ENCODE results near the gene LPIN1. TPM values are rescaled to one million over a fixed set of nuclear protein-coding genes. Genes with fewer than 3 reads are reported as not detected.
"Not testable (repeated sequence)": the region's sequence is repeated elsewhere in the genome, so short reads cannot be mapped to it uniquely, and the experiment has no call there.

LPIN1 gene
- total RNA-seq, 1 experiment from 2014 or later: 38.5 TPM

DNA sequence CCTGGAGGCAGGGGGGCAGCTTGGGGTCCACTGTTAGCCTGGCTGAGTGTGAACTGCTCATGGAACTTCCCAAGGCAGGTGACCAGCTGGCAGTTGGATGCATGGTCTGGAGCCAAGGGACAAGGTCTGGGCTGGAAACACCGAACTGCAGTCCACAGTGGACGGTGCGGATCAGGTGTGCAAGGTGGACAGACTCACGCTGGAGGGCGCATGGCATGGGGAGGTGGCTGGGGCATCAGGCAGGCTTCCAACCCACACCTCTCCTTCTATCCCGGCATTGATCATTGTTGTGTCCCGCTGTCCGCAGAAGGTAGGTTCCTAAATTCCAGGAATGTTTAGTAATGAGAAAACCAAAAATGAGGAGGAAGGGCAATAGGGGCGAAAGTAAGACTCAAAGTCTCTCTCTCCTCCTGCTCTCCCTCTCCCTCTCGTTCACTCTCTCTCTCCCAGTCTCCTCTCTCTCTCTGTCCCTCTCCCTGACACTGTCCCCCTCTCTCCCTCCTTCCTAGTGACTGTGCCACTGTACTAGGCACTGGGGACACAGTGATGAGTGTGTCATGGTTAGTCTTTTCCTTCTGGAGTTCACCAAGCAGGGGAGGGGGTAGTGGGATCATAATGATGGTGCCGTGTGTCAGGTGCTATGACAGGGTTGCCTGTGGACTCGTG is 30.3 kb upstream of the LPIN1 start:
- no peak for DNase-seq (ENCODE audit: low read depth)

DNA sequence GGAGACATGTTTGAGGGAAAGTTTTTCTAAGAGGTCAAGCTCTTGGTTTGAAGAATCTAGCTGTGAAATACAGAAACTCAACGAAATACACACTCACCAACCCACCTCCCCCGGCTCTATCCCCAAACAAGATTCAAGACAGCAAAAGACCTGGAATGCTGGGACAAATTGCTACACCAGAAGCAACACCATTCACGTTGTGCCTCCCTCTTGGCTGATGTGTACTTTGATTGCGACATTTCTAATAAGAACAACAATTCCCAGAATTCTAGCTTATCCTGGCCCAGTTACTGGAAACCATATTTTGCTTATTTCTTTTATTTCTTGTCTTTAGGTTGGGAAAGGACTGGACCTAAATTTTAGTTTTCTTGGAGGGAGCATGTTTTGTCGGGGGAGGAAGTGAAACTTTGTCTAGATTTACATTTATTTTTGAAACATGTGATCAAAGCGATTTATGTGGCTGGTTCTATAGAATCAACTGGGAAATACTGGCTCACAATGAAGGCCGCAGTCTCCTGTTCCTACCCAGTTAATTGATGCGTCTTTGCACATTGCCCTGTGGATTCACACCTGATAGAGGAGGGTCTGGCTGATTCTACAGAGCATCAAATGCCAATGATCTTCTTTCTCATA is 29.6 kb upstream of the LPIN1 start:
- no peak for DNase-seq (ENCODE audit: low read depth)

DNA sequence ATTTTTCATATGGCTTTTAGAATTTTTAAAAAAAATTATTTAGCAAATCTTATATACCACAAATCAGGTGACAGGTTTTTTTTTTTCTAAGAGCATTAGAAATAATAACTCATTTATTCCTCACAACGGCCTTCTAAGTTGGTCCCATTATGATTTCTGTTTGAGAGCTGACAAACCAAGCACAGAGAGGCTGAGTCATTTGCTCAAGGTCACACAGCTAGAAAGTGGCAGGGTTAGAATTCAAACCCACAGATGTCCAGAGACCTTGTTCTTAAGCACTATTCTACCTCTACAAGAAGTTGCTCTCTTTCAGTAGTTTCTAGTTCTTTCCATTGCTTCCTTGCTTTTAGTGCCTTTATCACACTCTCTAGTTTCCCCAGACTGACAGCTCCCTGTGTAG is 28.8 kb upstream of the LPIN1 start:
- DNase-seq (ENCODE audit: low read depth): no peak

DNA sequence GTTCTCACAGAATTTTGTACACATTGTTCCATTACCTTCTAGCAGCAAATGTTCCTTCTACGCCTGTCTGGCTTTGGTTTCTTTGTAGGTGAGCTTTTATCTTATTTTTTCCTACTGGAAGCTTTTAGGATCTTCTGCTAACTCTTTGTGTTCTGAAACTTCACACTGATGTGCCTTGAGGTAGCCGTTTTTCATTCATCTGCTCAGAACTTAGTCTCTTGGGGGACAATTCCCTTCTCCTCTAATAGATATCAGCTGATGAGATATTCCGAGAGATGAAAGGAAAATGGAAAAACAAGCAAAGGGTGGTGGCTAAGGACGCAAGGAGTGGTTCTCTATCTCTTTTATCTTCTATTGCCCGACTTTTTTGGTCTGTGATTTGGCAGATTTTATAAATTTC is 27.8 kb upstream of the LPIN1 start:
- DNase-seq (ENCODE audit: low read depth): no peak

DNA sequence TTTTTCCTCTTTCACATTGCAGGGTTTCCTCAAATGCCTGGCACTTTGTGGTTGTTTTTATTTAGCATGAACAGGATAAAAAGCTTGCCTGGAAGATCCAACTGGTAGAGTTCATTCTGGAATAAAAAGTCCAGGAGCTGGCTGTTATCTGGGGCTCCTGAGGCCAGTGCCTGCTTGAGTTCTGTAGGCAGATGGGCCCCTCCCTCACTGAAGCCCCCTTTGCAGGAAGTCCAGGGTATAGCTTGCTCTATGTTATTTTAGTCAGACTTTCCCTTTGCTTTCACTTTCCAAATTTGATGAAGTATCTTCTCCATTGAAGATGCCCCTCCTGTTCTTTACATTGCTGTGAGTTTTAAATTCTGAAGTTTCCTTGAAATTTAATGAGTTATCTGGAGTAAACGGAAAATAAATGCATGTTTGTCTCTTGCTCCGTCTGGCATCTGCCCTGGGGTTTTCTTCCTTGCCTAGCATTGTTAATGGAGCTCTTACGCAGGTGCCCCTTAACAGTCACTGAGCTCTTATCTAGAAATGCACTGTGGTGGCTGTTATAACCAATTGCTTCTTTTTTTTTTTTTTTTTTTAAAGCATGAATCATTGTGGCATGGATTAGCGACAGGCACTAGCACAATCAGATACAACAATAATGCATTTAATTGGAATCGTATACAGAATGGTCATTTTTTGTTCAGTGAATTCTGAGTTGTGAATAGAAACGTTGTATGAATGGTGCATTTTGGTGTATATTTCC is 27.0 kb upstream of the LPIN1 start:
- peak; percentile 35 for DNase-seq (ENCODE audit: low read depth)

DNA sequence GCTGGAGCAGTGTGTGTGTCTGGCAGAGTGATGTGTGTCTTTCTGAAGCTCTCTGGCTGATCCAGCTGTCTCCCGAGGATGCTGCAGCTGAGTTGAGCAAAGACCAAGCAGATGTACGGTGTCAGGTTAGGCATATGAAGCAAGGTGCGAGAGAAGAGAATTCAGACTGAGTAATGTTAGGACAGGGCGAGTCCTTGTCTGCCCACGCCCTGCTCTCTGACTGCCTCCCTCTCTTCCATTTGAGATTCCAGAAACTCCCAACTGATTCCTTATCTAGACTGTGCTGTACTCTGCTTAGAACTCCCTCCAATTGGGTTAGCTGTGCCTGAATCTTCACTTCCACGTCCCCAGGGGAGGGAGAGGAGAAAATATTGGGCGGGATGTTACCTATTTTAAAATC is 25.7 kb upstream of the LPIN1 start:
- DNase-seq (ENCODE audit: low read depth): no peak

DNA sequence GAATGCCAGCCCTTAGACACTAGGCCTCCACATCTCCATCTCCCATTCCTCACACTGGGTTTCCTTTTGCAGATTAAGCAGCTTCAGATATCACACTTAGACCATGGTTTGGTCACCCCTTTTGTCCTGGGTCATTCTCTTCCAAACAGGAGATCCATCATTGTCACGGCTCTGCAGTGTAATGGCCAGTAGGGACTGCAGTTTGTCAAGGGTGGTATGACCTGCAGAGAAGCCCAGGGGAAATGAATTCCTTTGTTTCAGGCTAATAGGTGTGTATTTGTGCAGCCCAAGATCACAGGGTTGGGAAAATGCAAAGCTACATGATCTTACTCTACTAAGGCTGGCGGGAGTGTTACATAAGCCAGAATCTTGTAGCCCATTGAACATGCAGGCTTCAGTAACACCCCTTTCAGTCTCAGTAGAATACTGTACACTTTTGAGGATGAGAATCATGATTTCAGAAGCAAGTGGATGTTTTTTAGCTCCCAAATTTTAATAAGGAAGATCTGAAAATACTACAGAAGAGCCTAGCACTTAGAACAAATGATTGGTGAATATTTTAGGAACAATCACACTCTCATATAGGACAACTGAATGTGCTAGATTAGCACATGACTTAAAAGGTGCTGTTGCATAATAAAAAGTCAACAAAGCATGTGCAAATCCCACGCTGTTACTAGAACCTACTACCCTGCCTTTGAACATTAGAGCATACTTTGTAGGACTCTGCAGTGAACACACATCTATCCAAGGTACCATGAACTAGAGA is 24.0 kb upstream of the LPIN1 start:
- DNase-seq (ENCODE audit: low read depth): no peak

DNA sequence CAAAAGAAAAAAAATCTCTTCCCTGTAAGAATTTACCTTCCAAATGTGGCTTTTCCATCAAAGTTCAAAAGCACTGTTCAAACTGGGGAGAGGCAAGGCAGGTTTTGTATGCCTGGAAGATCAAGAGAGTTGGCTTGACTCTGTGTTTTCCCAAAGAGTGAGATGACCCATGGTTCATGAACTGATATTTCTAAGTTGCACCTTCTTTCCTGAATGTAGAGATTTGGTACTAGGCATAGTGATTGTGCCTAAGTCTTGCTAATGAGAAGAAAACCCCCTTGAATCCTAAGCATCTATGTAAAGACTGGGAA is 23.4 kb upstream of the LPIN1 start:
- no peak for DNase-seq (ENCODE audit: low read depth)

DNA sequence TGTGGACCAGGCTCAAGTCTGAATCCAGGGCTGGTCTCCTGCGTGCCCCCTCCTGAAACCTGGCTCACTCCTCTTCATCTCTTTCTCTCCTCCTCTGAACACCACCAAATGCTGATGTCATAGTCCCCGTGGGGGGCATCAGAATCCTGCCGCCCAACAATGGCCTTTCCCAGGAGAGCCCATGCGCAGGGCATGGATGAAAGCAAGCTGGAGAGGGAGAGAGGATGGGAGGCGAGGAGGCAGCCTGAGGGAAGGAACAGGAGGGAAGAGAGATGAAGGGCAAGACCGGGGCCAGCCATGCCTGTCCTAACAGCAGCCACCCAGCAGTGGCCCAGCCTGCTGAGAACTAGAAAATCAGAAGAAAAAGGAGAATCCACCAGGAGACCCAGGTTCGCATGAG is 22.3 kb upstream of the LPIN1 start:
- no peak for DNase-seq (ENCODE audit: low read depth)

DNA sequence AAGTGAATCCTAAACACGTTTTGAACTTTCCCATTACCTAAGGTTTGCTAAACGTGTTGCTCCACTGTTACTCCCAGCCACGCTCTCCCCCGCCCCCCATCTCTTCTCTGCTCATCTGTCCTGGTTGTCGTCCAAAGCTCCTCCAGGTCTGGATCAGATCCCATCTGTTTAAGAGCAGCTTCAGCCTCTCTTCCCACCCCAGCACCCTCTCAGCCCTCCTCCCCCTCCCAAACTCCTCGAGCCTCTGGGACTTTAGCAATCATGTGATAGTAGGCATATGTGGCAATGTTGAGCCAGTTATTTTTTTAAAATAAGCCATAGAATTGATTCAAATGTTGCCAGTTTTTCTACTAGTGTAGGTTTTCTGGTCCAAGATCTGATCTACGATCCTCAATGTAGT is 20.0 kb upstream of the LPIN1 start:
- no peak for DNase-seq (ENCODE audit: low read depth)

DNA sequence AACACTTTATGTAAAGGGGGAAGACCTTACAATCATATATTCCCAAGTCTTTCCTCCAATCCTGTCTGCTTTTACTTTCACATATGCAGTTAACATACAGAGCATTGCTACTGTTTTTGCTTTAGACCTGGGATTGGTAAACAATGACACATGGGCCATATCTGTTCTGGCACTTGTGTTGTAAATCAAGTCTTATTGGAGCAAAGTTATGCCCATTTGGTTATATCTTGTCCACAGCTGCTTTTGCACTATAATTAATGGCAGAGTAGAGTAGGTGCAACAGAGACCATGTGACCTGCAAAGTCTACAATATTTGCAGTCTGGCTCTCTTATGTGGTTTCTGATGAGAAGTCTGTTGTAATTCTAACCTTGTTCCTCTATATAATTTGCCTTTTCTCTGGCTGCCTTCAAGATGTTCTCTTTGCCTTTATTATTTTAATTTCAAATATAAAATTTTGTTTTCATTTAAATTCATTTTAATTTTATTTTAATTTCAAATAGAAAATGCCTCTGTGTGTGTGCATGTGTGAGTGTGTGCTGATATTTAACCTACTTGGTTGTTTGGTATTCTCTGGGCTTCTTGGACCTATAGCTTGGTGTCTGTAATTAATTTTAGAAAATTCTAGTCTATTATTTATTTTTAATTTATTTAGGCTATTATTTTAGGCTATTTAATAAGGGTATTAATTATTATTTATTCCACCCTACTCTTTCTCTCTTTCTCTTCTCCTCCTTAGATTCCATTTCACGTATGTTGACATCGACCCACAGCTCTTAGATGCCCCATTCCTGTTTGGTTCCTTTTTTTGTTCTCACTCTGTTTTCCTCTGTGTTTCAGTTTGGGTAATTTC is 16.8 kb upstream of the LPIN1 start:
- DNase-seq (ENCODE audit: low read depth): no peak

DNA sequence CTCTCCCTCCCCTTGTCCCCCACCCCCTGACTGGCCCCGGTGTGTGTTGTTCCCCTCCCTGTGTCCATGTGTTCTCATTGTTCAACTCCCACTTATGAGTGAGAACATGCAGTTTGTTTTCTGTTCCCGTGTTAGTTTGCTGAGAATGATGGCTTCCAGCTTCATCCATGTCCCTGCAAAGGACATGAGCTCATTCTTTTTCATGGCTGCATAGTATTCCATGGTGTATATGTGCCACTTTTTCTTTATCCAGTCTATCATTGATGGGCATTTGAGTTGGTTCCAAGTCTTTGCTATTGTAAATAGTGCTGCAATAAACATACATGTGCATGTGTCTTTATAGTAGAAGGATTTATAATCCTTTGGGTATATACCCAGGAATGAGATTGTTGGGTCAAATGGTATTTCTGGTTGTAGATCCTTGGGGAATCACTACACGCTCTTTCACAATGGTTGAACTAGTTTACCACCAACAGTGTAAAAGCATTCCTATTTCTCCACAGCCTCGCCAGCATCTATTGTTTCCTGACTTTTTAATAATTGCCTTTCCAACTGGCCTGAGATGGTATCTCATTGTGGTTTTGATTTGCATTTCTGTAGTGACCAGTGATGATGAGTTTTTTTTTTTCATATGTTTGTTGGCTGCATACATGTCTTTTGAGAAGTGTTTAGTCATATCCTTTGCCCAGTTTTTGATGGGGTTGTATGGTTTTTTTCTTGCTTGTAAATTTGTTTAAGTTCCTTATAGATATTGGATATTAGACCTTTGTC is 15.0 kb upstream of the LPIN1 start:
- peak; percentile 50 for DNase-seq (ENCODE audit: low read depth)

DNA sequence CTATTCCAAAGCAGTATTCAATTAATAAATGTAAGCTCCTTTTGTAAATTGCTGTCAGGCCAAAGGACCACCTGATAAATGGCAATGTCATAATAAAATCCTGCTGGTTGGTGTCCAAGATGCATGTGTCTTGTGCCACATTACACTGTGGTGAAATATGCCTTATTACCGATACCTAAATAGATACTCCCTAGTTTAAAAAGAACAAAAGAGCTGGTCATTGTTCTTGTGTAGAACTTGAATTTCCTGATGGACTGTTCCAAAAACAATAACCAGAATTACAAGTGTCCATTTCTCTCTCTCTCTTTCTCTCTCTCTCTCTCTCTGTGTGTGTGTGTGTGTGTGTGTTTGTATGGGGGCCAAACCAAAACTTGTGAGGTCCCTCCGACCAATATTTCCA is 13.8 kb upstream of the LPIN1 start:
- DNase-seq (ENCODE audit: low read depth): no peak

DNA sequence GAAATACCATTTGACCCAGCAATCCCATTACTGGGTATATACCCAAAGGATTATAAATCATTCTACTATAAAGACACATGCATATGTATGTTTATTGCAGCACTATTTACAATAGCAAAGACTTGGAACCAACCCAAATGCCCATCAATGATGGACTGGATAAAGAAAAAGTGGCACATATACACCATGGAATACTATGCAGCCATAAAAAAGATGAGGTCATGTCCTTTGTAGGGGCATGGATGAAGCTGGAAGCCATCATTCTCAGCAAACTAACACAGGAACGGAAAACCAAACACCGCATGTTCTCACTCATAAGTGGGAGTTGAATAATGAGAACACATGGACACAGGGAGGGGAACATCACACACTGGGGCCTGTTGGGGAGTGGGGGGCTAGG is 8.6 kb upstream of the LPIN1 start:
- not testable (repeated sequence) for DNase-seq (ENCODE audit: low read depth)

DNA sequence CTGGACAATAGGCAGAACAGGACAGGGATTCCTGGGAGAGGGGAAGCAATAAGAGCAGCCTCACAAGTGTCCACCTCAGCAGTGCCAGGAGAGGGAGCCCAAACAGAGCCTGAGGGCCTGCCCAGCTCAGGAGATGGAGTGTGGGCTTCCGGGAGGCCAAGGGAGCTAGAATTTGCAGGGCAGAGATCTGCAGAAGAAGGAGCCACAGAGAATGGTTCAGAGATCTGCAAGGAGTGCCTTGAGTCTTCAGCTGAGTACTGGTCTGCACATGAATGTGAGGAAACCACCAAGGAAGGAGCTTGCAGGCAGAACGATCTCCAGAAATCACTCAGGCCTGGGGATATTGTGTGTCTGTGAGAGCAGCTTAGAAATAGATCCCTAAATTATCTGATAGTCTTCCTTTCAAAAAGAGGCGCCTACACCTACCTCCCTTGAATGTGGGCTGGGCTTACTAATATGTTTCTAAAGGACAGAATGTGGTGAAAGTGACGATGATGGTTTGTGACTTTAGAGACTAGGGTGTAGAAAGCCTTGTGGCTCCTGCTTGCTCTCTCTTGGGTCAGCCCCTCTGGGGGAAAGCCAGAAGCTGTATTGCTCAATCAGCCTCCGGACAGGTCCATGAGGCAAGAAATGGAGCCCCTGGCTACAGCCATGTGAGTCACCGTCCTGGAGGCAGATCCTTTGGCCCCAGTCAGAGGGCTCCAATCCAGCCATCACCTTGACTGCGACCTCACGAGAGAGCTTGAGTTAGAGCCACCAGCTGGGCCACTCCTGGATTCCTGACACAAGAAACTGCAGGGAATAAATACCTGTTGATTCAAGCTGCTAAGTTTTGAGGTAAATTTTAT is 7.6 kb upstream of the LPIN1 start:
- peak; percentile 77 for DNase-seq (ENCODE audit: low read depth)

DNA sequence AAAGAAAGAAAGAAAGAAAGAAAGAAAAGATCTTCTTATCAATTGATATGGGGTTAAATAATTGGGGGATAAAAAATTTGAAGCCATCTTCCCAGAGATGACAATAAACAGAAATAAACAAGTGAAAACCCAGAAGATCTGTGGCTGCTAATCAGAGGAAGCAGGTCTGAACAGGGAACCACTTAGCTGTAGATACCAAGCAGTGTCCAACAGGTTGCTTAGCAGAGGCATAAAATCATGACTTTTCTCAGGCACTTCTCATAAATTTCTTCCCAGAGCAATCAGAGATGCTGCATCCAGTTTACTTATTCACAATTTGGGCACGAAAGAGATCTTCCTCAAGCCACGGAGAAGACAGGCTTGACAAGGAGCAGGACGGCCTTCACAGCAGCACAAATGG is 5.7 kb upstream of the LPIN1 start:
- DNase-seq (ENCODE audit: low read depth): no peak

DNA sequence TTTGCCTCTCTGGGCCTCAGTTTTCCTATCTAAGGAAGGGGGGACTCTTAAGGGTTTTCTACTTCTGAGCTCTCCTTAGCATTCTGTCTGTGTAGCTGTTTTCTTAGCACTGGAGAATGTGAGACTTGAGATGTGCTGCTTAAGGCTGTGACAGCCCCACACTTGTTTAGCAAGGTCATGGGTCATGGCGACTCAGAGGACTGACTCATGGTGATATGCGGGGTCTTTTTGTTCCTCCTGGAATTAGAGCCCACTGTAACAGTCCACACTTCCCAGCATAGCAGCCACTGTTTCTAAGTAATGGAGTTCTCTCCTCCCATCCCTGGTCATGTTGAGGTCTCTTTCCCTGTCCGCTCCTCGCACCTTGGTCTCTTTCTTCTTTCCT is 4.1 kb upstream of the LPIN1 start:
- DNase-seq (ENCODE audit: low read depth): peak; percentile 60

DNA sequence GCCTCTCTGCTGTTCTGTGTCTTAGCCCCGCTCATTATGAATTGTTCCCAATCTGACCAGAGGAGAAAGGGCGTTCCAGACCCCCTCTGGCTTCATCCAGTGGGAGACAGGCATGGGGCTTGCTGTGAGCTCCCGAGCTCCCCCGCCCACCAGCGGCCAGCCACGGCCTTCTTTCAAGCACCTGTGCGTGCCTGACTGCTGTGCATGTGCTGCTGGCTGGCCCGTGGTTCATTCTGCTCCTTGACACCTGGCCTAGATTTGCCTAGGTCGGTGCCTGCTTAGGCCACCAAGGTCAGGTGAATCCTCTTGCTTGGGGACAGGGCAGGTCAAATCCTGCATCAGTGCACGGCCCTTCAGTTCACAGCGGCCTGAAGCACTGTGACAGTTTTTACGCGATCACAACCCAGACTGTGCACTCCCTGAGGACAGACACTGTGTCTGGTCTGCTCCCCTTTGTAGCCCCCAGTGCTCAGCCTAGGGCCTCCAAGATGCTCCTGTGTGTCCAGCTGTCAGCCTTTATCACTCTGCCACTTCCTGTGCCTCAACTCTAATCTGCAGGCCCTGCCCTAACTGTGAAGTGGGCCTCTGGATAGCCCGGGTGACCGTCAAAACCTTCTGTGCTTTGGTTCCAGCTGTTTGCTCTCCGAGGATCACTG is 3.6 kb upstream of the LPIN1 start:
- DNase-seq (ENCODE audit: low read depth): no peak

DNA sequence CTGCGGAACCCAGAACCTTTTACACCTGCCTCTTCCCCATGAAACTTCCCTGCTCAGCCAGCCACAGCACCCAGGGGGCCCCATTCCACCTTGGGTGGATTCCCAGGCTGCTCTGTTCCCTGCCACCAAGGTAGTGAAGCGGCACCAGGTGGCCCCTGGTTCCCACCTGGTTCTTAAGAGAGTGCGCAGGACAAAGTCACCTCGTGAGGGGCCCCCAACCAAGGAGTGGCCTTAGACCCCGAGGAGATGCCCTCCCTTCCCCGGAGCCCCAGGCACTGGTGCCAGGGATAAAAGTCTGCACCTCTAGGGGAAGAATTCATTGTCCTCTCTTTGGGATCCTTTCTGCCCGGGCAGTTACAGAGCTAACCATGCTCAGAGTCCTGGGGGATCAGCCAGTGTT is 3.1 kb upstream of the LPIN1 start:
- no peak for DNase-seq (ENCODE audit: low read depth)
